Prostate gland (tissue), 2 donors: Measurements from ENCODE around the gene SLC6A6. TPM values are rescaled to one million over a fixed set of nuclear protein-coding genes. Genes with fewer than 3 reads are reported as not detected.

Source experiments
- DNase-seq: peaks from one replicate; pipeline ENCODE4 v3.0.0-alpha.2; 2019; ENCODE audit warnings: low spot score
- H3K27ac ChIP-seq, 2 donors: fragments of 200-600 bp; sonication (generic); 2 replicates each; pipeline ENCODE4 v1.5.1; 2017 to 2019
- H3K27me3 ChIP-seq: fragments of 200-600 bp; sonication (generic); replicated peaks from 2 replicates; pipeline ENCODE4 v1.5.1; 2019; ENCODE audit not compliant: insufficient read depth
- H3K36me3 ChIP-seq, 2 donors: fragments of 200-600 bp; sonication (generic); 1 replicate in 1 of 2; 2 replicates in 1 of 2; pipeline versions ENCODE4 v1.5.1 to v1.8.1; 2017 to 2019
- H3K4me1 ChIP-seq: fragments of 200-600 bp; sonication (generic); replicated peaks from 2 replicates; pipeline ENCODE4 v1.5.1; 2019
- H3K4me3 ChIP-seq, 2 donors: fragments of 200-600 bp; sonication (generic); 2 replicates each; pipeline ENCODE4 v1.5.1; 2017 to 2019
- H3K9me3 ChIP-seq: fragments of 200-600 bp; sonication (generic); 2 replicates; pipeline ENCODE4 v1.5.1; 2017
- CTCF ChIP-seq, 4 experiments: fragments of 200-600 bp in 2 of 4; fragments of 450-650 bp in 2 of 4; sonication (generic) in 2 of 4; IDR thresholded peaks; 1 replicate in 3 of 4; 2 replicates in 1 of 4; pipeline ENCODE4 v1.5.1; 2016 to 2019; ENCODE audit warnings: antibody characterized with exemption in 4 of 4, mild to moderate bottlenecking in 2 of 4, moderate library complexity in 2 of 4
- POLR2A ChIP-seq: fragments of 450-650 bp; IDR thresholded peaks from one replicate; pipeline ENCODE4 v1.6.1; 2016; ENCODE audit warnings: antibody characterized with exemption, mild to moderate bottlenecking
- POLR2AphosphoS5 ChIP-seq: sonication (generic); formaldehyde crosslinking; IDR thresholded peaks from one replicate; pipeline ENCODE4 v1.6.1; 2017; ENCODE audit warnings: antibody characterized with exemption
- WGBS: methylation state at CpG from one replicate; pipeline ENCODE4 v1.1.5; 2018; 5-methylcytosine and 5-hydroxymethylcytosine counted together
- intact Hi-C: fragments of 100-400 bp; cut with DNase I; formaldehyde crosslinking; loops from one replicate; pipeline ENCODE4 v1.14.2; 2022
- total RNA-seq, 2 donors: library from RNA; depleted of rRNA; stranded (reverse); fragments of >200 nt; gene quantifications; one replicate each; pipeline ENCODE4 v1.1.0, GENCODE V29; 2016

The SLC6A6 gene
- total RNA-seq, 2 donors from 2014 or later = 6.9 to 24.5 TPM

- TF ChIP-seq POLR2AphosphoS5 (no peak), CTCF (IDR thresholded peaks at IDR 0.05) (no peak), POLR2A (no peak)
- intact Hi-C loops = no loop called here
- H3K27ac ChIP-seq = no peak overlapping the region
- no peaks in the 10 kb centered on the region for H3K4me1 ChIP-seq
- no peaks in the 10 kb centered on the region for H3K9me3 ChIP-seq
- H3K4me3 ChIP-seq = no peak overlapping the region
- no peak for DNase-seq
- no peaks in the 10 kb centered on the region for H3K36me3 ChIP-seq
- H3K27me3 ChIP-seq = no peaks in the 10 kb centered on the region
- WGBS = 98% methylated on average over 4 of the region's 4 CpGs
These were observed 43.4 kb downstream of the SLC6A6 start for GRCh38 chr3:14445773-14446172.

GRCh38 chr3:14446988-14447570 is 44.7 kb downstream of the SLC6A6 start:
- WGBS = 95% methylated on average over 1 of the region's 1 CpG
- no peak for DNase-seq
- Histone ChIP-seq H3K4me3 (no peak overlapping the region), H3K36me3 (no peaks in the 10 kb centered on the region), H3K4me1 (peaks cover 2% of the 10 kb centered on the region), H3K27ac (no peak overlapping the region), H3K27me3 (no peaks in the 10 kb centered on the region), H3K9me3 (no peaks in the 10 kb centered on the region)
- intact Hi-C loops = no loop called here
- no peak for TF ChIP-seq POLR2A

GRCh38 chr3:14448063-14448462 is 45.7 kb downstream of the SLC6A6 start:
- H3K4me1 ChIP-seq = peaks cover 8% of the 10 kb centered on the region
- intact Hi-C loops = no loop called here
- no peak for TF ChIP-seq POLR2AphosphoS5
- no peak for TF ChIP-seq POLR2A
- TF ChIP-seq CTCF (IDR thresholded peaks at IDR 0.05) = no peak
- H3K4me3 ChIP-seq = no peak overlapping the region
- DNase-seq = no peak
- H3K36me3 ChIP-seq = no peaks in the 10 kb centered on the region
- 95% methylated on average over 4 of the region's 4 CpGs for WGBS
- no peak overlapping the region for H3K27ac ChIP-seq
- no peaks in the 10 kb centered on the region for H3K27me3 ChIP-seq
- no peaks in the 10 kb centered on the region for H3K9me3 ChIP-seq

GRCh38 chr3:14448756-14449727 is 46.6 kb downstream of the SLC6A6 start:
- no peak overlapping the region for H3K4me3 ChIP-seq
- intact Hi-C loops = no loop called here
- no peak for DNase-seq
- H3K4me1 ChIP-seq = peaks cover 8% of the 10 kb centered on the region
- H3K9me3 ChIP-seq = no peaks in the 10 kb centered on the region
- WGBS = 88% methylated on average over 15 of the region's 15 CpGs
- H3K27ac ChIP-seq = no peak overlapping the region
- no peaks in the 10 kb centered on the region for H3K36me3 ChIP-seq
- H3K27me3 ChIP-seq = no peaks in the 10 kb centered on the region
- TF ChIP-seq POLR2AphosphoS5 = no peak
- no peak for TF ChIP-seq CTCF (IDR thresholded peaks at IDR 0.05)
- no peak for TF ChIP-seq POLR2A

- 100% methylated on average over 3 of the region's 3 CpGs for WGBS
- Histone ChIP-seq H3K27me3 (no peaks in the 10 kb centered on the region), H3K4me1 (peaks cover 8% of the 10 kb centered on the region), H3K36me3 (no peaks in the 10 kb centered on the region), H3K4me3 (no peak overlapping the region), H3K9me3 (no peaks in the 10 kb centered on the region), H3K27ac (no peak overlapping the region)
- TF ChIP-seq CTCF (IDR thresholded peaks at IDR 0.05) (no peak), POLR2AphosphoS5 (no peak), POLR2A (no peak)
- intact Hi-C loops = loop anchor here (5.0 to 10.0 kb wide), 2 partner anchors 48 to 326 kb away; partner anchors contain the start of genes CHCHD4, SLC6A6 and TMEM43
- no peak for DNase-seq
These were observed 48.1 kb downstream of the SLC6A6 start for GRCh38 chr3:14450506-14450905.
